CD14-positive monocyte (primary cell): ENCODE results near the gene AMPH. TPM values are rescaled to one million over a fixed set of nuclear protein-coding genes. Genes with fewer than 3 reads are reported as not detected.

Experiments
- DNase-seq, 3 donors: peaks; one replicate each; pipeline ENCODE4 v3.0.0-alpha.2; 2011 to 2022
- H2AFZ ChIP-seq: 2 replicates; pipeline ENCODE4 v1.6.0; 2012; ENCODE audit warnings: mild to moderate bottlenecking, low read depth, low read length, inconsistent platforms; ENCODE audit not compliant: insufficient read depth, poor library complexity, severe bottlenecking
- H3K27ac ChIP-seq, 2 donors: 1 replicate in 1 of 2; 2 replicates in 1 of 2; pipeline ENCODE4 v1.5.1; 2012 to 2013; ENCODE audit warnings: low read length in 2 of 2, control low read depth in 1 of 2, inconsistent platforms in 1 of 2, low read depth in 1 of 2, mild to moderate bottlenecking in 1 of 2
- H3K27me3 ChIP-seq, 2 donors: one replicate each; pipeline versions ENCODE4 v1.6.0 to v1.6.1; 2011 to 2013; ENCODE audit warnings: low read length in 2 of 2; ENCODE audit not compliant: control insufficient read depth in 2 of 2, insufficient read depth in 2 of 2
- H3K36me3 ChIP-seq, 2 donors: replicated peaks in 1 of 2; 1 replicate in 1 of 2; 2 replicates in 1 of 2; pipeline versions ENCODE4 v1.5.1 to v1.6.1; 2012 to 2013; ENCODE audit warnings: low read length in 2 of 2, control low read depth in 1 of 2, inconsistent platforms in 1 of 2, mild to moderate bottlenecking in 1 of 2; ENCODE audit not compliant: insufficient read depth in 2 of 2, control insufficient read depth in 1 of 2
- H3K4me1 ChIP-seq, 2 donors: 1 replicate in 1 of 2; 2 replicates in 1 of 2; pipeline versions ENCODE4 v1.5.1 to v1.6.1; 2012 to 2013; ENCODE audit warnings: low read length in 2 of 2, control low read depth in 1 of 2, inconsistent platforms in 1 of 2, mild to moderate bottlenecking in 1 of 2, moderate library complexity in 1 of 2; ENCODE audit not compliant: insufficient read depth in 2 of 2, control insufficient read depth in 1 of 2
- H3K4me2 ChIP-seq: replicated peaks from 2 replicates; pipeline ENCODE3; 2012; ENCODE audit warnings: low read length, moderate library complexity, mild to moderate bottlenecking; ENCODE audit not compliant: poor library complexity, severe bottlenecking; ENCODE audit errors: extremely low read depth
- H3K4me3 ChIP-seq, 3 experiments: fragments of 200-600 bp in 1 of 3; sonication (generic) in 1 of 3; replicated peaks in 1 of 3; 1 replicate in 2 of 3; 2 replicates in 1 of 3; pipeline ENCODE4 v1.5.1; 2011 to 2013; ENCODE audit warnings: low read length in 3 of 3, mild to moderate bottlenecking in 3 of 3, control low read depth in 2 of 3, low read depth in 2 of 3, inconsistent platforms in 1 of 3, moderate library complexity in 1 of 3
- H3K79me2 ChIP-seq: 2 replicates; pipeline ENCODE4 v1.6.0; 2012; ENCODE audit warnings: mild to moderate bottlenecking, control low read depth, inconsistent platforms, low read length, moderate library complexity; ENCODE audit not compliant: insufficient read depth
- H3K9ac ChIP-seq: 2 replicates; pipeline ENCODE4 v1.6.0; 2017; ENCODE audit warnings: low read length, mild to moderate bottlenecking; ENCODE audit not compliant: insufficient read depth, poor library complexity, severe bottlenecking
- H3K9me3 ChIP-seq, 2 donors: replicated peaks in 1 of 2; 1 replicate in 1 of 2; 2 replicates in 1 of 2; pipeline versions ENCODE4 v1.5.1 to v1.6.1; 2012 to 2013; ENCODE audit warnings: low read length in 2 of 2, control low read depth in 1 of 2; ENCODE audit not compliant: control insufficient read depth in 1 of 2, insufficient read depth in 1 of 2
- H4K20me1 ChIP-seq: 2 replicates; pipeline ENCODE4 v1.6.0; 2012; ENCODE audit warnings: mild to moderate bottlenecking, low read length, control low read depth, moderate library complexity; ENCODE audit not compliant: insufficient read depth
- H3K27ac Mint-ChIP-seq, 7 donors: one replicate each; pipeline ENCODE4 v1.8.0; 2020; ENCODE audit warnings: mild to moderate bottlenecking in 7 of 7, mixed read lengths in 7 of 7, moderate library complexity in 6 of 7, inconsistent platforms in 2 of 7
- H3K27me3 Mint-ChIP-seq, 3 donors: one replicate each; pipeline ENCODE4 v1.8.0; 2021 to 2022; ENCODE audit warnings: low read depth in 3 of 3, mild to moderate bottlenecking in 3 of 3, mixed read lengths in 3 of 3, moderate library complexity in 3 of 3, inconsistent platforms in 1 of 3
- H3K36me3 Mint-ChIP-seq, 2 donors: one replicate each; pipeline ENCODE4 v1.8.0; 2020; ENCODE audit warnings: mixed read lengths in 2 of 2, inconsistent platforms in 1 of 2, mild to moderate bottlenecking in 1 of 2
- H3K4me1 Mint-ChIP-seq: one replicate; pipeline ENCODE4 v1.8.0; 2020; ENCODE audit warnings: mild to moderate bottlenecking, mixed read lengths
- H3K4me3 Mint-ChIP-seq, 2 donors: one replicate each; pipeline ENCODE4 v1.8.0; 2020; ENCODE audit warnings: mild to moderate bottlenecking in 2 of 2, mixed read lengths in 2 of 2, moderate library complexity in 1 of 2
- H3K9me3 Mint-ChIP-seq, 7 donors: one replicate each; pipeline ENCODE4 v1.8.0; 2020 to 2022; ENCODE audit warnings: mixed read lengths in 7 of 7, mild to moderate bottlenecking in 6 of 7, moderate library complexity in 6 of 7, inconsistent platforms in 2 of 7
- CTCF ChIP-seq: fragments of 200-600 bp; IDR thresholded peaks from one replicate; pipeline ENCODE4 v1.8.0; 2022; ENCODE audit warnings: antibody characterized with exemption, mild to moderate bottlenecking
- WGBS: methylation state at CpG from one replicate; pipeline ENCODE4 v1.1.5; 2013; ENCODE audit warnings: missing lambda C conversion rate; ENCODE audit not compliant: insufficient coverage; 5-methylcytosine and 5-hydroxymethylcytosine counted together
- intact Hi-C, 2 donors: fragments of 100-400 bp; cut with micrococcal nuclease; formaldehyde crosslinking; loops; one replicate each; pipeline versions ENCODE4 v1.15.0 to v1.15.1; 2023
- polyA plus RNA-seq, 3 donors: library from polyadenylated mRNA; depleted of rRNA in 1 of 3; unstranded in 2 of 3; stranded (reverse) in 1 of 3; fragments of 300-500 nt in 2 of 3; fragments of >200 nt in 1 of 3; fragmentation: Illumina TruSeq in 2 of 3; gene quantifications; 1 replicate in 2 of 3; 2 replicates in 1 of 3; pipeline ENCODE4 v1.2.3, GENCODE V29; 2012 to 2021

The AMPH gene
- polyA plus RNA-seq, 3 donors, result 0.61 to 0.96 (median 0.67) TPM

- no peaks in the 10 kb centered on the region for H3K4me1 Mint-ChIP-seq
- Histone ChIP-seq H2AFZ (no peak overlapping the region), H3K9me3 (no peaks in the 10 kb centered on the region), H3K27me3 (no peaks in the 10 kb centered on the region), H3K79me2 (no peaks in the 10 kb centered on the region), H3K27ac (no peak overlapping the region), H3K9ac (no peak overlapping the region), H3K4me3 (no peak overlapping the region), H3K4me2 (no peak overlapping the region), H3K36me3 (no peaks in the 10 kb centered on the region), H3K4me1 (no peaks in the 10 kb centered on the region), H4K20me1 (no peaks in the 10 kb centered on the region)
- intact Hi-C loops, result no loop called here
- no peak for TF ChIP-seq CTCF
- 67% methylated on average over 1 of the region's 3 CpGs for WGBS
- H3K4me3 Mint-ChIP-seq, result no peak overlapping the region
- H3K27ac Mint-ChIP-seq, result no peak overlapping the region
- H3K36me3 Mint-ChIP-seq, result no peaks in the 10 kb centered on the region
- peaks cover 0 to 5% (median 0%) of the 10 kb centered on the region in 7 donors for H3K9me3 Mint-ChIP-seq
- no peak for DNase-seq
- H3K27me3 Mint-ChIP-seq, result peaks cover 0 to 6% (median 3%) of the 10 kb centered on the region in 3 donors
Observed at GRCh38 chr7:38600741-38601140, 30.4 kb downstream of the AMPH start.

- Histone ChIP-seq H2AFZ (no peak overlapping the region), H3K36me3 (no peaks in the 10 kb centered on the region), H3K4me3 (no peak overlapping the region), H3K9ac (no peak overlapping the region), H3K79me2 (no peaks in the 10 kb centered on the region), H3K27ac (no peak overlapping the region), H4K20me1 (no peaks in the 10 kb centered on the region), H3K27me3 (no peaks in the 10 kb centered on the region), H3K4me2 (no peak overlapping the region), H3K4me1 (no peaks in the 10 kb centered on the region), H3K9me3 (peaks cover 0 to 4% of the 10 kb centered on the region in 2 donors)
- Mint-ChIP-seq H3K4me3 (no peak overlapping the region), H3K9me3 (peaks cover 0 to 6% (median 2%) of the 10 kb centered on the region in 7 donors), H3K27ac (no peak overlapping the region), H3K36me3 (no peaks in the 10 kb centered on the region), H3K27me3 (peaks cover 1 to 9% (median 3%) of the 10 kb centered on the region in 3 donors), H3K4me1 (no peaks in the 10 kb centered on the region)
- intact Hi-C loops, result no loop called here
- no peak for DNase-seq
- no peak for TF ChIP-seq CTCF
- 100% methylated on average over 2 of the region's 4 CpGs for WGBS
Observed at GRCh38 chr7:38594949-38595348, 36.2 kb downstream of the AMPH start.
